Retinal pigment epithelial cell (primary cell): ENCODE data around the gene SCAF11.

ENCODE experiments used
- DNase-seq: peaks from one replicate; pipeline ENCODE4 v3.0.0-alpha.2; 2010; ENCODE audit warnings: low read depth
- H3K4me3 ChIP-seq: 2 replicates; pipeline ENCODE4 v1.5.1; 2011; ENCODE audit warnings: mild to moderate bottlenecking, low read length, control low read depth, moderate library complexity
- CTCF ChIP-seq: conservative IDR thresholded peaks from 2 replicates; pipeline ENCODE4 v1.5.1; 2011; ENCODE audit warnings: low read depth, low read length, control low read depth, inconsistent platforms

Gene SCAF11

GRCh38 chr12:45962553-45963325, 27.6 kb downstream of the SCAF11 start:
- TF ChIP-seq CTCF, result no peak
- H3K4me3 ChIP-seq, result no peak overlapping the region
- DNase-seq, result no peak

- no peak for TF ChIP-seq CTCF
- no peak for DNase-seq
- no peak overlapping the region for H3K4me3 ChIP-seq
Observed at GRCh38 chr12:45959728-45960127, 30.6 kb downstream of the SCAF11 start.

- no peak for DNase-seq
- no peak for TF ChIP-seq CTCF
- H3K4me3 ChIP-seq, result no peak overlapping the region
Observed at GRCh38 chr12:45959025-45959424, 31.3 kb downstream of the SCAF11 start.

- DNase-seq, result peak; percentile 75
- H3K4me3 ChIP-seq, result no peak overlapping the region
- TF ChIP-seq CTCF, result no peak
Observed at GRCh38 chr12:45948546-45948945, 41.8 kb downstream of the SCAF11 start.

- no peak for DNase-seq
- no peak overlapping the region for H3K4me3 ChIP-seq
- no peak for TF ChIP-seq CTCF
Observed at GRCh38 chr12:45946435-45946834, 43.9 kb downstream of the SCAF11 start.

GRCh38 chr12:45944771-45945170, 45.6 kb downstream of the SCAF11 start:
- no peak for TF ChIP-seq CTCF
- H3K4me3 ChIP-seq, result no peak overlapping the region
- DNase-seq, result no peak

GRCh38 chr12:45939759-45940158, 50.6 kb downstream of the SCAF11 start:
- no peak overlapping the region for H3K4me3 ChIP-seq
- no peak for DNase-seq
- TF ChIP-seq CTCF, result no peak
